Esophagus squamous epithelium (tissue), 5 donors: ENCODE data around the gene NOX3. TPM values are rescaled to one million over a fixed set of nuclear protein-coding genes. Genes with fewer than 3 reads are reported as not detected.

Experiments
- DNase-seq: peaks from one replicate; lab custom pipeline; 2025; lab: John Stamatoyannopoulos, UW
- H3K27ac ChIP-seq, 4 donors: fragments of 200-600 bp; sonication (generic); one replicate each; pipeline ENCODE4 v1.5.1; 2016 to 2019; ENCODE audit warnings: mild to moderate bottlenecking in 1 of 4
- H3K27me3 ChIP-seq, 4 donors: fragments of 200-600 bp; sonication (generic); 1 replicate in 3 of 4; 2 replicates in 1 of 4; pipeline versions ENCODE4 v1.5.1 to v1.6.0; 2017 to 2021; ENCODE audit warnings: antibody characterized with exemption in 1 of 4
- H3K36me3 ChIP-seq, 3 donors: fragments of 200-600 bp; sonication (generic); one replicate each; pipeline ENCODE4 v1.5.1; 2016 to 2019
- H3K4me1 ChIP-seq, 3 donors: fragments of 200-600 bp; sonication (generic); one replicate each; pipeline ENCODE4 v1.5.1; 2017 to 2019
- H3K4me3 ChIP-seq, 4 donors: fragments of 200-600 bp; sonication (generic); 1 replicate in 3 of 4; 2 replicates in 1 of 4; pipeline ENCODE4 v1.5.1; 2016 to 2019; ENCODE audit warnings: mild to moderate bottlenecking in 2 of 4, moderate library complexity in 1 of 4
- H3K9me3 ChIP-seq, 3 donors: fragments of 200-600 bp; sonication (generic); one replicate each; pipeline ENCODE4 v1.5.1; 2016 to 2019
- POLR2A ChIP-seq, 4 donors: fragments of 450-650 bp; IDR thresholded peaks; one replicate each; pipeline ENCODE4 v1.6.1; 2017; ENCODE audit warnings: antibody characterized with exemption in 4 of 4, mild to moderate bottlenecking in 4 of 4, moderate library complexity in 3 of 4
- WGBS, 2 donors: methylation state at CpG; one replicate each; pipeline ENCODE4 v1.1.5; 2018; 5-methylcytosine and 5-hydroxymethylcytosine counted together
- intact Hi-C: fragments of 100-400 bp; cut with DNase I; formaldehyde crosslinking; loops from one replicate; pipeline ENCODE4 v1.15.0; 2022
- total RNA-seq, 4 donors: library from RNA; depleted of rRNA; stranded (reverse); fragments of >200 nt; gene quantifications; one replicate each; pipeline ENCODE4 v1.1.0, GENCODE V29; 2016
- TF ChIP-seq, protein P1 (sequence below), 6 experiments: fragments of 450-650 bp in 4 of 6; fragments of 200-600 bp in 2 of 6; sonication (generic) in 2 of 6; IDR thresholded peaks; one replicate each; pipeline ENCODE4 v1.5.1; 2016 to 2019; ENCODE audit warnings: antibody characterized with exemption in 6 of 6, mild to moderate bottlenecking in 4 of 6, moderate library complexity in 4 of 6
- donor health status: DM: yes; HTN: yes; CAD: no.

NOX3 gene
- total RNA-seq, 4 donors from 2014 or later: not detected

DNA sequence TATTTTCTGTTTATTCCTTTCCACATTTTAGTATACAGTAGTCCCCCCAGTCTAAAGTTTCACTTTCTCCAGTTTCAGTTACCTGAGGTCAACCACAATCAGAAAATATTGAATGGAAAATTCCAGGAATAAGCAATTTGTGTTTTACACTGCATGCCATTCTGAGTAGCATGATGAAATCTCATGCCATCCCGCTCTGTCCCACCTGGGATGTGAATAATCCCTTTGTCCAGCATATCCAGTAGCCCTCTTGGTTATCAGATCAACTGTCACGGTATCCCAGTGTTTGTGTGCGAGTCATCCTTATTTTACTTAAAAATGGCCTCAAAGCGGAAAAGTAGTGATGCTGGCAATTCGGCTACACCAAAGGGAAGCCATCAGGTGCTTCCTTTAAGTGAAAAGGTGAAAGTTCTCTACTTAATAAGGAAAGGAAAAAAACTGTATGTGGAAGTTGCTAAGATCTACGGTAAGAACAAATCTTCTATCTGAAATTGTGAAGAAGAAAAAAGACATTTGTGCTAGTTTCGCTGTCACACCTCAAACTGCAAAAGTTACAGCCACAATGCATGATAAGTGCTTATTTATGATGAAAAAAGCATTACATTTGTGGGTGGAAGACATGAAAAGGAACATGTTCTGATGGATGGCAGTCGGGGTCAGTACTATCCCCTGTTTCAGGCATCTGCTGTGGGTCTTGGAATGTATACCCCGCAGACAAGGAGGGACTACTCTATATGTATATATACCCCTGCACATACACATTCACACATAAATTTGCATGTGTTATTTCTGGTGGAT lies 11.3 kb downstream of the NOX3 start:
- DNase-seq: no peak
- Histone ChIP-seq H3K36me3 (no peaks in the 10 kb centered on the region), H3K4me1 (peaks cover 0 to 6% (median 0%) of the 10 kb centered on the region in 3 donors), H3K9me3 (no peaks in the 10 kb centered on the region), H3K27me3 (peaks cover 0 to under 1% (median 0%) of the 10 kb centered on the region in 4 donors), H3K27ac (no peak overlapping the region), H3K4me3 (no peak overlapping the region)
- TF ChIP-seq POLR2A (IDR thresholded peaks at IDR 0.05): no peak
- TF ChIP-seq, protein P1, sequence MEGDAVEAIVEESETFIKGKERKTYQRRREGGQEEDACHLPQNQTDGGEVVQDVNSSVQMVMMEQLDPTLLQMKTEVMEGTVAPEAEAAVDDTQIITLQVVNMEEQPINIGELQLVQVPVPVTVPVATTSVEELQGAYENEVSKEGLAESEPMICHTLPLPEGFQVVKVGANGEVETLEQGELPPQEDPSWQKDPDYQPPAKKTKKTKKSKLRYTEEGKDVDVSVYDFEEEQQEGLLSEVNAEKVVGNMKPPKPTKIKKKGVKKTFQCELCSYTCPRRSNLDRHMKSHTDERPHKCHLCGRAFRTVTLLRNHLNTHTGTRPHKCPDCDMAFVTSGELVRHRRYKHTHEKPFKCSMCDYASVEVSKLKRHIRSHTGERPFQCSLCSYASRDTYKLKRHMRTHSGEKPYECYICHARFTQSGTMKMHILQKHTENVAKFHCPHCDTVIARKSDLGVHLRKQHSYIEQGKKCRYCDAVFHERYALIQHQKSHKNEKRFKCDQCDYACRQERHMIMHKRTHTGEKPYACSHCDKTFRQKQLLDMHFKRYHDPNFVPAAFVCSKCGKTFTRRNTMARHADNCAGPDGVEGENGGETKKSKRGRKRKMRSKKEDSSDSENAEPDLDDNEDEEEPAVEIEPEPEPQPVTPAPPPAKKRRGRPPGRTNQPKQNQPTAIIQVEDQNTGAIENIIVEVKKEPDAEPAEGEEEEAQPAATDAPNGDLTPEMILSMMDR (IDR thresholded peaks at IDR 0.05): no peak
- intact Hi-C loops: no loop called here
- 80 to 82% methylated on average over 9 of the region's 9 CpGs for WGBS, 2 donors

DNA sequence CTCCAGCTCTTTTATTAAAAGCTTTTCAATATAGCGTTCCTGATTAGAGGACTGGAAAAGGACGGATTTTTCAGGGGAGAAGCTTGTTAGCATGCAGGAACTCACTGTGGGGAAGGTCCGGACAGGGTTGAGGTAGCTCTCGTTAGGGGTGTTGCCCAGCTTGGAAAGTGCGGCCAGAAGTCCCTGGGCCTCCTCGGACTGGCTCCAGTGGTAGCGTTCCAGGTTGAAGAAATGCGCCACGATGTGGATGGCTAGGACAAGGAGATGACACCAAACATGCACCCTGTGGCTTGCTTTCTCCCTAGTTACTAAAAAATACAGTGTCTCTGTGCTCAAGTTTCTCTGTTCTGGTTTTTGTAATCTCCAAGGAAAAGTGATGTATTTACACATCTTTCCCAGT lies 12.5 kb downstream of the NOX3 start:
- intact Hi-C loops: no loop called here
- Histone ChIP-seq H3K27ac (no peak overlapping the region), H3K4me3 (no peak overlapping the region), H3K9me3 (no peaks in the 10 kb centered on the region), H3K36me3 (no peaks in the 10 kb centered on the region), H3K4me1 (no peaks in the 10 kb centered on the region), H3K27me3 (no peaks in the 10 kb centered on the region)
- no peak for DNase-seq
- 87 to 89% methylated on average over 8 to 9 of the region's 9 CpGs for WGBS, 2 donors
- TF ChIP-seq POLR2A (IDR thresholded peaks at IDR 0.05): no peak

DNA sequence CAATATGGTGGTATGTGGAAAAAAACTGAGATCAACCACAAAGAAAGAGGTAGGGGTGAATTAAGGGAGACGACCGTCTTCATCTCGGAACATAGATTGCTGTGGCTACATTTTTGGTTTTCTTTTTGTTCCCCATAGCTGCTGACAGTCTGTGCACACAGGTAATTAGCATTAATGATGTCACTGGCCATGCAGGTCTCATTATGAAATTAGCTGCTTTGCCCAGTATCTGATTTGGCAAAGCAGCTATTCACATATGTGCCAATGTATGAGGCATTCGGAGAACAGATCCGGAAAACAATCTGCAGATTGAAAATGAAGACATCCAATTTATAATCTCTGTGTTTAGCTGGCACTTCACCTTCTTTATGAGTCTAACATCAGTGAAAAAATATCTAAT lies 13.1 kb downstream of the NOX3 start:
- Histone ChIP-seq H3K4me1 (peaks cover 0 to 3% (median 0%) of the 10 kb centered on the region in 3 donors), H3K4me3 (no peak overlapping the region), H3K9me3 (no peaks in the 10 kb centered on the region), H3K27me3 (no peaks in the 10 kb centered on the region), H3K27ac (no peak overlapping the region), H3K36me3 (no peaks in the 10 kb centered on the region)
- intact Hi-C loops: no loop called here
- no peak for DNase-seq
- 84 to 89% methylated on average over 5 of the region's 5 CpGs for WGBS, 2 donors
- TF ChIP-seq, protein P1 (IDR thresholded peaks at IDR 0.05): no peak
- TF ChIP-seq POLR2A (IDR thresholded peaks at IDR 0.05): no peak

DNA sequence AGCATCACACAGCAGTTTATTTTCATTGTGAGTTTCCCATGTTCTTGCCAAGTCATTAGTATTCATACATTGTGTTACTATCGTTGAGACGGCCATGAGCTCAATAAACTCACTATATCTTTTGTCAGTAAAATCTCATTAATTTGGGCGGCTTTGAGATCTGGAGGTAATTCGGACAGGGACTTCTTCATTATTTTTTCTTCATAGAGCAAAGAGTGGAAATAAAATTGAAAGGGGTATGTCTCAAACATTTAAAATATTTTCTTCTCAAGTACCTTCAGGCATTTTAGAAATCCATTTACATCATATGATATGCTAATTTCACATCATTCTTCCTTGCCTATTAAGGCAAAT lies 14.6 kb downstream of the NOX3 start:
- Histone ChIP-seq H3K4me1 (peaks cover 0 to 10% (median 0%) of the 10 kb centered on the region in 3 donors), H3K9me3 (no peaks in the 10 kb centered on the region), H3K36me3 (no peaks in the 10 kb centered on the region), H3K27me3 (no peaks in the 10 kb centered on the region), H3K27ac (no peak overlapping the region), H3K4me3 (no peak overlapping the region)
- WGBS, 2 donors: 61 to 62% methylated on average over 4 of the region's 4 CpGs
- no peak for DNase-seq
- TF ChIP-seq, protein P1 (IDR thresholded peaks at IDR 0.05): no peak
- TF ChIP-seq POLR2A (IDR thresholded peaks at IDR 0.05): no peak
- intact Hi-C loops: no loop called here

DNA sequence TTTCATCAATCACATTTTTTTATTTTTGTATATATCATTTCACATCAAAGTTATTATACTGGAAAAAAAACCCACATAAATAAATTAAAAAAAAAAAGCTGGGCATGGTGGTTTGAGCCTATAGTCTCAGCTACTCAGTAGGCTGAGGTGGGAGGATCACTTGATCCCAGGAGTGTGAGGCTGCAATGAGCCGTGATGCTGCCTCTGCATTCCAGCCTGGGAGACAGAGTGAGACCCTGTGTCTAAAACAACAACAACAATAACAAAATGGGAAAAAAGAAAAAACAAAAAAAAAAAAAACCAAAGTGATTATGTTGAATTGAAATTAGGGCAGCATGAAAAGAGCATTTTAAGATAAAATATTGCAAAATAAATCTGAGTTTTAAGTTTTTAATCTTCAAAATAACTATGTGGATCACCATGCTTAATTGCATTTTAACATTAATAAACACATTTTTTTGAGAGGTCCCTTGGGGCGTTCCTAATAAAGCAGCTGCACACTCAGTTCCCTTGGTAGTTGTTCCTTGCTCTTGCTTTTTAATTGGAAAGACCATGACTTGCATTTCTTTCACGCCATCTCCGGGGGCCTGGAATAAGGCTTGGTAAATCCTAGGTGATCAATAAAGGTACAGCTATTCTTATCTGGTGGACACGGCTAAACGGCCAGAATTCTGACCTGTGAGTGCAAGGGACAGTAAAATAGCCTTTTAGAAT lies 15.1 kb downstream of the NOX3 start:
- no peaks in the 10 kb centered on the region for H3K9me3 ChIP-seq
- peaks cover 0 to 10% (median 0%) of the 10 kb centered on the region in 3 donors for H3K4me1 ChIP-seq
- intact Hi-C loops: no loop called here
- WGBS, 2 donors: 78 to 81% methylated on average over 5 to 6 of the region's 6 CpGs
- DNase-seq: no peak
- no peak overlapping the region for H3K27ac ChIP-seq
- TF ChIP-seq, protein P1 (IDR thresholded peaks at IDR 0.05): no peak
- no peak for TF ChIP-seq POLR2A (IDR thresholded peaks at IDR 0.05)
- H3K4me3 ChIP-seq: no peak overlapping the region
- no peaks in the 10 kb centered on the region for H3K36me3 ChIP-seq
- no peaks in the 10 kb centered on the region for H3K27me3 ChIP-seq
